Measurements from ENCODE around the gene WNT7B.

WNT7B gene

DNA sequence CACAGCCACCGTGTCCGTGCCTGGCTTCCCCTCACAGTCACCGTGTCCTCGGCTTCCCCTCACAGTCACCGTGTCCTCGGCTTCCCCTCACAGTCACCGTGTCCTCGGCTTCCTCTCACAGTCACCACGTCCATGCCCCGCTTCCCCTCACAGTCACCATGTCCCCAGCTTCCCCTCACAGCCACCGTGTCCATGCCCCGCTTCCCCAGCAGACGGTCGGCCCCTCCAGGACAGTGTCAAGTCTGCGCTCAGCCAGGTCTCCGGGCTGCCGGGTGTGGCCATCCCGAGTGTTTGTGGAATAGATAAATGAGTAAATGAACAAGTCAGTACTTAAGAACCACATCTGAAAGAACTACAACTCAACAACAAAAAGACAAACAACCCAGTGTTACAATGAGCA lies 23.8 kb downstream of the WNT7B start:
- no peak for DNase-seq (ENCODE audit: low read depth in 2 of 2)

DNA sequence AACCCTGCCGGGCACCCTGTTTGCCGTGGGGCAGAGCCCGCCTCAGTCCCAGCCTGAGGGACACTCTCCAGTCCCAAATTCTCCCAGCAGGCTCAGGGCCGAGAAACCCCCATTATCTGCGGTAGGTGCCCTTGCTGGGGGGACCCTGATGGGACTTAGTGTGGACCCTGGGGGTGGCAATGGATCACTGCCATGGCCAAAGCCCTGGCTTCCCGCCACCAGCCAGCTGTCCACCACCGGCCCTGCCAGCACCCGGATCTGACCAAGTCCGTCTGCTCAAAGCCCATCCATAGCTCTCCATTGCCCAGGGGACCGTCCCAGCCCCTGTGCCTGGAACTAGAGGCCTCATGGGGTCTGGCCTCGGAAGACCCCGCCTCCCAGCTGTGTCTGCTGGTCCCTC lies 24.4 kb downstream of the WNT7B start:
- DNase-seq (ENCODE audit: low read depth in 2 of 2) = no peak

DNA sequence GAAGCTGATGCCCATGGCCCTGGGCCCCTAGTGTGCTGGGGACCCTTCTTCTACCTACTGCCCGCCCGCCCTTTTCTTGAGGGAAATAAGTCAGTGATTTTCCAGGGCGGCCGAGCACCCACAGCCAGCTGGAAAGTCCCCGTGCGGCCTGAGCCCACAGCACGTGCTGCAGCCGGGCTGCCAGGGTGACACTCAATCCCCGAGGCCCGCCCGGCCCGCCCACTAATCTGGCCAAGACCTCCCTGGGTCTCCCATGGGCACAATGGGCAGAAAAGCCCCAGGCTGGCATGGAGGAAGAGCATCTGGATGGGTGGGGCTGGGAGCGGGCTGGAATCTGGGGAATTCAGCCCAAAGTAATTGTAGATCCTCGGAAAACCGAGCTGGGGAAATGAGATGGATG lies 24.8 kb downstream of the WNT7B start:
- DNase-seq (ENCODE audit: low read depth in 2 of 2) = no peak

DNA sequence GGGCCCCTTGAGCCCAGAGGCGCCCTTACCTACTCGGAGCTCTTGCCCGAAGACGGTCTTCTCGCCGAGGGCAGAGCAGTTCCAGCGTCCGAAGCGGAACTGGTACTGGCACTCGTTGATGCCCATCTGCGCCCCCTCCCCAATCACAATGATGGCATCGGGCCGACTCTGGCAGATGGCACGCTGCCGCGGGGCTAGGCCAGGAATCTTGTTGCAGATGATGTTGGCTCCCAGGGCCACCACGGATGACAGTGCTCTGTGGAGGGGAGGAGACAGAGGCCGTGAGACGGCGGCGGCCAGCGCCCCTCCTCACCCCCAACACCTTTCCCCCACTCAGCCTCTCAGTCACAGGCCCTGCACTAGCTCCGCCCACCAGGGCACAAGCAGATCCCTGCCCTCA lies 27.1 kb downstream of the WNT7B start:
- DNase-seq (ENCODE audit: low read depth in 2 of 2) = no peak

DNA sequence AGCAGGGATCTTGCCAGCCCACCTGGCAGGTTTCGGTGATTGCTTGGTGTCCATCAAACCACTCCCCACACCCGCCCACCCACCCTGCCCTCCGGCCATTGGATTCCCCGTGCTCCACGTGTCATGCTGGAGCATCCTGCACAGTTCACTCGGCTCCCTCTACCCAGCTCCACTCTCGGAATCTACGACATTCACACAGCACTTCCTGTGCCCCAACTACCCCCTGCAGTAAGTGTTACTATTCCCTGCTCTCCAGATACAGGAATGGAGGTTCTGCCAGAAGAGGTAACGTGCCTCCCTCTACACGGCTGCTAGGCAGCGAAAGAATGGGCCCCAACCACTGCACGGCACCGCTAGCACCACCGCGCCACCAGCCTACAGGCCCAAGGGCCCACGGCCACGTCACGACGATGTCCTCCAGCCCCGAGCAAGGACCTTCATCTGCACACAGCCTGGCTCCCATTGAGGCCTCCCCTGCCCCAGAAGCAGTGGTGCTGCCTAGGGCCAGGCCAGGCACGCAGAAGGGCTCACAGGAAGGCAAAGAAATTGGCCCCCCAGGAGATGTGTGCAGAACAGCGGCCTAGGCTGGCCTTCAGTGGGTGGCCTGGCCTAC lies 27.6 kb downstream of the WNT7B start:
- no peak for DNase-seq (ENCODE audit: low read depth in 2 of 2)

DNA sequence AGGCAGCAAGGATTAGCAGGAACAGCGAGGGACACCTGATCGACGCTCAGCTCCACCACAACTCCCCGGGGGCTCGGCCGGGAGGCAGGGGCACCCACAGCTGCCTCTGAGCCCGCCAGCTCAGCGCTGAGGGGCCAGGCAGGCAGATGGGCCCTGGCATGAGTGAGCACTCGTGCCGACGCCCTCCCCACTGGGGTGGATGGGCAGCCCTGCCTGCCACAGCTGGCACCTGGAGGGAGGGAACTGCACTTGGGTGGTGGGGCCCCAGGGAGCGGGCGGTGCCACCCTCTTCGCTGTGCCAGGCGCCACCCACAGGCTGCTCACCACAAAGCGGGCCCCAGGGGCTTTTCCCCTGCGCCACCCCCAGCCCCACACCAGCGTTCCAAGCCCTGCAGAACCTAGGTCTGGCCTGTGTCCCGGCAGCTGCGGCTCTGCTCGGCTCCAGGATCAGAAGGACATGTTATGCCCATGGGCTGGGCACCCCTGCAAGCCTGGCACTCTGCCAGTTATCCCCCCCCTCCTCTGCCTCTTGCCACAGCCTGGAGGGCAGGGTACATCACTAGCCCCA lies 28.8 kb downstream of the WNT7B start:
- no peak for DNase-seq (ENCODE audit: low read depth in 2 of 2)

DNA sequence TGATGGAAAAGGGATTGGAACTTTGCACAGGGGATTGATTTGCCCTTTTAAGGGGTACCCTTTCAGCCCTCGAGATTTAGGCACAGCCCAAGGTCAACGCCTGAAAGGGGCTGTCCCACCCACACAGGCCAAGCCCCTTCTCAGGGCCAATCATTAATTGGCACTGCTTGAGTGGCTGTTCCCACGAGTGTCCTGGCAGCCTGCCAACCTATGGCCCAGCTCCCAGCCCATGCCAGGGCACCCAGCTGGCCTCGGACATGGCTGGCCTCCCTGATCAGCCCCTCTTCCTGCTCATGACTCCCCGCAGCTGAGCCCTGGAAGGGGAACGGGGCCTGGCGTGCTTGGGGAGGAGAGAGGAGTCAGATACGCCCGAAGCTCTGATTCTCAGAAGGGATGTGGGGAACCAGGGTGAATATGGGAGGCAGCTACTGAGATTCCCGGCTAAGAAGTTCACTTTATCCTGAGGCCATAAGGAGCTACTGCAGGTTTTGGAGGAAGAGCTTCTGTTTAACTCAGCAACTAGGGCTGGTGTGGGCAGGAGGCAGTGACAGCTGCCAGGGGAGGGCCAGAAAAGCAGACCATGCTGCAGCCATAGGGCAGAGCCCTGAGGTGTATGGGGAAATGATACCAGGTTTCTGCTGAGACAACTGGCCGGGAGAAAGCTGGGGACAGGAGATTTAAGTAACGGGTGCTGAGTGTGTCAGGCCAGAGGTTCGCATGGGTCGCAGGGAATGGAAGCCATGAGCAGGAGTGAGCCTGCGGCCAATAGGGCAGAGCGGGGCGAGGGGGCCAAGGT lies 30.0 kb downstream of the WNT7B start:
- DNase-seq (ENCODE audit: low read depth in 2 of 2) = no peak

DNA sequence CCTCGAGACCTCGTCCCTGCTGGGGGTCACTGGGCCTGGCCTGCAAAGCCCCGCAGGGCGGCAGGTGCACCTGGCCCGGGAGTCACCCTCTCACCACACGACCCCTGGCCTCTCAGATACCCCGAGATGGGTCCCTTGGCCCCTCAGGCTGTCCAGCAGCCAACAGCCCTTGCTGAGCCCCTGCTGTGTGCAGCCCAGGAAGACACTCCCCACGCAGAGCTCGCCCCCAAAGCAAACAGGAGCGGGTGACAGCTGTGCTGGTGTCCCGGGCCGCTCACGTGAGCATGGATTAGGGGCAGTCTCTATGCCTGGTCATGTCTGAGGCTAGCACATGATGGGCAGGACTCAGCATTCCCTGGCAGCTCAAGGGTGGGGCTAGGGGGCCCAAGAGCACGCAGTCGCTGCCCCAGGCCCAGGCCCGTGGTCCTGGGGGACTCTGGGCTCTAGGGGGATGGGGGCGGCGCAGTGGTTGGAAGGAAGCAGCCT lies 31.3 kb downstream of the WNT7B start:
- no peak for DNase-seq (ENCODE audit: low read depth in 2 of 2)

DNA sequence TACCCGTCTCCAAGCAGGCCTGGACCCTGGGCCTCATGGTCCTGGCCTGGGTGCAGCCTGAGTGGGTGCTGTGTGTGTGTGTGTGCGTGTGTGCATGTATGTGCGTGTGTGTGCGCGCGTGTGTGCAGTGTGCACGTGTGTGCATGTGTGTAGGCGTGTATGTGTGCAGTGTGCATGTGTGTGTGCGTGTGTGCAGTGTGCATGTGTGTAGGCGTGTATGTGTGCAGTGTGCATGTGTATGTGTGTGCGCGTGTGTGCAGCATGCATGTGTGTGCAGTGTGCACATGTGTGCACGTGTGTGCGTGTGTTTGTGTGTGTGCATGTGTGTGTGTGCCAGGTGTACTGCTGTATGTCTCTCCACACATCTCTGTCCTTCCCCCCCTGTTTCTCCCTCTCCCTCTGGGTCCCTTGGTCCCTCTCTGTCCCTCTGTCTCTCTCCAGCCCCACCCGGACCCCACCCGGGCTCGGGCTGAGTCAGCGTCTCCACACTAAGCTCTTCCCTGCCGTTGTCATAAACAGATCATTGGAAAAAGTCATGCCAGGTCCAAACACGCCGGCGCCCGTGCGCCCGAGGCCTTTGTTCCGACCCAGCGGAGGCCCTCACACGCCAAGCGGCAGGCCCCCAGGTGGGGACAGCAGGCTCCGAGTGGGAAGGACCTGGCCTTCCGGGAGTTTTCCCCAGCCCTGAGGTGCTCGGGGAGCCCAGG lies 34.0 kb downstream of the WNT7B start:
- DNase-seq (ENCODE audit: low read depth in 2 of 2) = no peak

DNA sequence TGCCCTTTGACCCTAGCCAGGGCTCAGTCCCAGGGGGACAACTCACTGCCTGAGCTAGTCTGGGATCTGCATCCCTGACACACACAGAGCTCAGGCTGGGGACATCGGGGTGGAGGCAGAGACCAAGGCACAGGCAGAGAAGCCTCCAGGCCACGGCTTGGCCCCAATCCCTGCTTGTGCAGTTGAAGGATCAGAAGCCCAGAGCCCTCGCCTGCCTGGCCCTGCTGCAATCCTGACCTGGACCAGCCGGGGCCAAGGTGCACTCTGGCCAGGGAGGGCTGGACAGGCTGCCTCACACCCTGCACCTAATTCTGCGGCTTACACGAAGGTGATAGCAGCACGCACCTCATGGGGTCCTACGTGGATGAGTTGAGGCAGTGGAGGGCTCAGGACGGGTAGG lies 34.6 kb downstream of the WNT7B start:
- no peak for DNase-seq (ENCODE audit: low read depth in 2 of 2)

DNA sequence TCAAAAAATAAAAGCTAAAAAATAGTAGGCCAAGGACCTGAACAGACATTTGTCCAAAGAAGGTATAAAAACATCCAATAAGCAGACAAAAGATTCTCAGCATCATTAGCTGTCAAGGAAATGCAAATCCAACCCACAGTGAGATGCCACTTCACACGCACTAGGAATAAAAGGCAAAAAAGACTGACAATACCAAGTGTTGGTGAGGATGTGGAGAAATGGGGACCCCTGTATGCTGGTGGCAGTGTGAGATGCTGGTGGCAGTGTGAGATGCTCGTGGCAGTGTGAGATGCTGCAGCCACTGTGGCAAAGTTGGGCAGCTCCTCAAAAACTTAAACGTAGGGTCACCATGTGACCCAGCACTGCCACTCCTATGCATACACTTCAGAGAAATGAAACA lies 38.0 kb downstream of the WNT7B start:
- DNase-seq (ENCODE audit: low read depth in 2 of 2) = no peak

DNA sequence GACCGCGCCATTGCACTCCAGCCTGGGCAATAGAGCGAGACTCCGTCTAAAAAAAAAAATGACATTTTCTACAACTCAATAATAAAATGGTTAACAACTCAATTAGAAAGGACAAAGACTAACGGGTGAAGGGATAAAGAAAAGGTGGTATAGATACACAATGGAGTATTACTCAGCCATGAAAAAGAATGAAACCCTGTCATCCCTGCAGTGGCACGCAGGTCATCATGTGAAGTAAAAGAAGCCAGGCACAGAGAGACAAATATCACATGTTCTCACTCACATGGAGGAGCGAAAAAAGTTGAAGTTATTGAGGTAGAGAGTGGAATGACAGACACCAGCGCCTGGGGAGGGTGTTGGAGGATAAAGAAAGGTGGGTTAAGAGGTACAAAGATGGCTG lies 39.0 kb downstream of the WNT7B start:
- no peak for DNase-seq (ENCODE audit: low read depth in 2 of 2)

DNA sequence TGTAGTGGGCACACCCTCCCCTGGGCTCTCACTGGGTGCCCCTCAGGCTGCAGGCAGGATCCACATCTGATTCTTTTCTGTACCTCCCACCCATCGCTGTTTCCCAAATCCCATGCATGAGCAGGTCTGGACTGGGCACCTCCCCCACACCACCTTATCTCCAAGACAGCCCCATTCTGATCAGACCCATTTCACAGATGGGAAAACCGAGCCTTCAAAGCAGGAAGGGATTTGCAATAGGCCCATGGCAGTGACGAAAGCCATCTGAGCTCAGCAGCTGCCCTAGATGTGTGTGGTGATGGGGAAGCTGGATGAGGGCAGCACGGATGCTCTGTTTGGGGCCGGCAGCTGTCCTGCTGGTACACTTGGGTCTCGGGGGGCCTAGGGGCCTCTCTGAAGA lies 41.4 kb downstream of the WNT7B start:
- DNase-seq (ENCODE audit: low read depth in 2 of 2) = no peak

DNA sequence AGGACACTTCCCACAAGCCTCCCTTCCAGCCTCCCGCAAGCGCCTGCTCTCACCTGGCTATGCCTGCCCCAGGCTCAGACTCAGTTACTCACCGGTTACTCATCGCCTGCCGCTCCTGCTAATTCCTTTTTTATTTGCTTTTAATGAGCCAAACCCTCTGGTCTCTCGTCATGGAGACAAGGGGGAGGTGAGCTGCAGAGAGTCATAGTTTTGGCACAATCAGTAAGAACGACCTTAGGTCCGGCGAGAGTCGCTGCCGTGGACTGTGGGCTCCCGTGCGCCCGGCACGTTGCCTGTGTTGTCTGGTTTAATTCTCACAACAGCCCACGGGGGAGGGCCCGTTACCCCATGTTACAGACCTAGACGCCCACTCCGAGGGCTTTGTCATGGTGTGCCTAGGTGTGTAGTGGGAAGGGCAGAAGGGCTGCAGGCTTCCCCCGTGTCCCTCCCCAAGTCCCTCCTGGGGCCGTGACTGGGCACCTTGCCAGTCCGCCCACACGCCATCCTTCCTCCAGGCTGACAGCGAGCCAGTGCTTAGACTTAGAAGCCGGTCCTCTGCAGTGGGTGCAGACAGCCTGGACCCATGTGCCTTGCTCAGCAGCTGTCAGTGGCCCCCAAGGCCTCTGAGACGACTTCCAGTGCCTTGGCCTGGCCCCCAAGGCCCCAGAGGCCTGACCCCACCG lies 42.2 kb downstream of the WNT7B start:
- no peak for DNase-seq (ENCODE audit: low read depth in 2 of 2)

DNA sequence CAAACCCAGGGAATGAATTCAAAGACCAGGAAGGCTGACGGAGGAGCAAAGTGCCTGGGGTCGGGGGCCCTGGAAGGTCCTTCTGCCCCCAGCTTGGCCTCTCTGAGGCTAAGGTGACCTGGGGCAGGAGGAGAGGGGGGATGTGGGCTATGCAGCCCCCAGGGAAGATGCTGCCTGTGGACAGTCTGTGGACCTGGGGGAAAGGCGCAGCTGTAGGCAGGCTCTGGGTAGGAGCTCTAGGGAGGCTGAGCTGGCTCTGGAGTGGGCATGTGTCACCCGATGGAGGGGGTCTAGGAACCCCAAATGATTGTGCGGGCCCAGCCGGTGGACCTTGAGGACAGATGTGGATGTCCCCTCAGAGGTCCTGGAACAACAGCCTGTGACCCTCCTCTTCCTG lies 42.8 kb downstream of the WNT7B start:
- no peak for DNase-seq (ENCODE audit: low read depth in 2 of 2)

DNA sequence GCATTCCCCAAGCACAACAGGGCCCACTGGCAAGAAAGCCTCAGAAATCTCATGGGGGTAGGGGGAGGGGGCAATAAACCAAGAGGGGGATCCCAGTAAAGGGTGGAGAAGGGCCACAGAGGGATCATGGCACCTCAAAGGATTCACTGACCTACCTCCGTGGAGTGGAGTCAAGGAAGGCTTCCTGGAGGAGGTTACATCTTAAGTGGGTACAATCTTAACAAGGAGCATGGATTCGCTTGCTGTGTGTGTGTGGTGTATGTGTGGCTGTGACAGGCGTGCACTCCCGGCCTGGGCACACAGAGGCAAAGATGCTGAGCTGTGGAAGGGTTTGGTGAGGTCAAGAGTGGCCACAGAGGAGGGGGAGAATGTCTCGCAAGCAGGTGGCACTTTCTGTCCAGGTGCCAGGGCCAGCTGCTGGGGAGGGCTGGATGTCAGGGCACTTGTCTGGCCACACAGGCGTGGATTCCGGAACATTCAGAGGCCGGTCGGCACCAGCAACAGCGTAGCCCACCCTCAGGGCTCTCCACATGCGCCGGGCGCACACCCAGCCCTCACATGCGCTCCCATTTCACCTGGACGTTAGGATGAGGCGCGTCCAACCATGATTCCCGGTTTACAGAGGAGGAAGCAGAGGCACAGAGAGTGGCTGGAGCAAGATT lies 43.3 kb downstream of the WNT7B start:
- no peak for DNase-seq (ENCODE audit: low read depth in 2 of 2)

DNA sequence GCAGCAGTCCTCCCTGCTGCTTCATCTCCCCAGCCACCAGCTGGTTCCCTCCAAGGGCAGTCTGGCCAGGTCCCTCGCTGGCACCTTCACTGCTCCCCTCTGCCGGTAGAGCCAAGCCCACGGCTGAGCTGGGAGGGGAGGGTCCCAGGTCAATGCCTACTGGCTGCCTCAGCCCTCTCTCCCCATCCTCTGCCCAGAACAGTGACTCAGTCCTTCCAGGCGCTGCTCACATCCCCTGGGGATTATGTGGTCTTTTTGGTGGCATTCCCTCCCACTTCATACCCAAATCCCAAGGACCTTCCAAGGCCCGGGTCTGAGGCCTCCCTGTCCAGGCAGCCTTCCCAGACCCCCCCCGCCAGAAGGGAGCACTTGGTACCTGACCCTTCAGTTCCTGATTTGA lies 44.9 kb downstream of the WNT7B start:
- DNase-seq (ENCODE audit: low read depth in 2 of 2) = no peak

DNA sequence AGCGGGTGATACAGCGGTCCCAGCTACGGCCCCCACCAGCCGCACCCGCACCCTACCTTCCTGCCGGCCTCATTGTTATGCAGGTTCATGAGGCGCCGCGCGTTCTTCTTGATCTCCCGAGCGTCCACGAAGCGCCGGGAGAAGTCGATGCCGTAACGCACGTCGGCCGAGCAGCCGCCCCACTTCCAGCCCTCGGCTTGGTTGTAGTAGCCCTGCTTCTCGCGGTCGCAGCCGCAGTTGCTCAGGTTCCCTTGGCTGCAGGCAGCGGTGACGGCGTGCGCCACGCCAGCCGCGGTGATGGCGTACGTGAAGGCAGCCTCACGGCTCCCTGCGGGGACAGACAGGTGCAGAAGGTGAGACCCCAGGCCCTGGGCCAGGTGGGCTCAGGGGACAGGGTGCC lies 45.9 kb downstream of the WNT7B start:
- DNase-seq (ENCODE audit: low read depth in 2 of 2) = no peak

DNA sequence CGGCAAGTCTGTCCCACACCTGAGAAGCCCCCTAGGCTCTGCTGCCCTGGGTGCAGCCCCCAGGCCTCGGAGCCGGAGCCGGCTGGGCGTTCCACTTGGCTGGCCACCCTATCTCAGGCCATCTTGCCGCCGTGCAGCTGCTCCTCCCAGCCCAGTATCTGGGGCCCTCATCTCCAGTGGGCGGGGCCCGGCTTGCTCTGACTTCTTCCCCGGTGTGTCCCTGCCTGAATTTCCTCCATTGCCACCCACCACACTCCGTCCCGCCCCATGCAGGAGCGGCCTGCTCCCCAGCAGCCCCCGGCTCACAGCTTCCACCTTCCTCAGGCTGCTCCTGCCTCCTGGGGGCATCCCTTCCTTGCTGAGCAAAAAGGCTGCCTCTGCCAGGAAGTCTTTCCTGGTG lies 46.6 kb downstream of the WNT7B start:
- no peak for DNase-seq (ENCODE audit: low read depth in 2 of 2)

DNA sequence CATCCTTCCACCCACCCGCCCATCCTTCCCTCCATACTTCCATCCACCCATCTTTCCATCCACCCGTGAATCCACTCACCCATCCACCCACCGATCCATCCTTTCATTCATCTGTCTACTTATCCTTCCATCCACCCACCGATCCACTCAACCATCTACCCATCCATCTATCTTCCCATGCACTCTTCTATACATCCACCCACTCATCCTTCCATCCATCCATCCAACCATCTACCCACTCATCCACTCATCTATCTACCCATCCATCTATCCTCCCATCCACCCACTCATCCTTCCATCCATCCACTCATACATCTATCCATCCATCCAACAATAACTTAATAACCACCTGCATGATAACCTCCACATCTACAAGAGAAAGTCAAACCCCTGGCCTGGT lies 47.3 kb downstream of the WNT7B start:
- no peak for DNase-seq (ENCODE audit: low read depth in 2 of 2)

DNA sequence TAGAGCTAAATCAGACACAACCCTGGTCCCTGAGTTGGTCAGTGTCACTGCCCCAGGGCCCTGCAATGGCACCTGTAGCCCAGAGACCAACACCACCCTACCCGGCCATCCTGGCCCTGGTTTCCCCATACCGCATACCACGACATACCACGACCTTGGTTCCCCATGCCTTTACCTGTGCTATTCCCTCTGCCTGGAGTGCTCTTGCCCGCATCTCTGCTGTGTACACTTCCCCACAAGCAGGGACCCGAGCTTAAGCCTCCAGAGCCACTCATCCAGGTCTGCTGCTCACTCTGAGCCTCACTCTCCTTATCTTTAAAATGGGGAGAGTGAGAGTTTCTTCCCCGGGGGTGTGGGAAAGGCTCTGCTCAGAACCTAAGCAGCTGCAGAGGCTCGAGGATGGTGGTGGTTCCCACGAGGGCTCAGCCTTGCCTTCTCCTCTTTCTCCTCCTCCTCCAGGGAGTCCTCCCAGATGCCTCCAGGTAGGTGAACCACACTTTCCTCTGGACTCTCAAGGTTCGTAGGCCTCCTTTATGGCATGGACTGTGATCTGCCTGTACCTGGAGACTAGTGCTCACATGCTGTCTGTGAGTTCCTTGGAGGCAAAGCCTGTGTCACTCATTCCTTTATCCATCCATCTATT lies 48.1 kb downstream of the WNT7B start:
- DNase-seq (ENCODE audit: low read depth in 2 of 2) = no peak

All from stimulated activated CD8-positive, alpha-beta memory T cell treated with anti-CD3 and anti-CD28 coated beads, Interleukin-15, amount 100 ng/mL, for 48 hours (primary cell).